NCI-H748 (cell line): Measurements from ENCODE around the gene ADAM33.

ENCODE experiments used
- DNase-seq: peaks from one replicate; lab custom pipeline; 2025; ENCODE audit not compliant: unreplicated experiment; lab: John Stamatoyannopoulos, UW

The ADAM33 gene

GRCh38 chr20:3687655-3688054, 5.8 kb upstream of the ADAM33 start:
- DNase-seq = no peak

- no peak for DNase-seq
Measured at GRCh38 chr20:3686867-3687321, 5.1 kb upstream of the ADAM33 start.

- no peak for DNase-seq
Measured at GRCh38 chr20:3686421-3686820, 4.6 kb upstream of the ADAM33 start.

GRCh38 chr20:3685341-3685740, 3.5 kb upstream of the ADAM33 start:
- DNase-seq = no peak

- DNase-seq = no peak
Measured at GRCh38 chr20:3681352-3681930, 369 bp downstream of the ADAM33 start.

GRCh38 chr20:3680701-3681351, 984 bp downstream of the ADAM33 start:
- DNase-seq = no peak

- no peak for DNase-seq
Measured at GRCh38 chr20:3679749-3680700, 1.8 kb downstream of the ADAM33 start.

- DNase-seq = no peak
Measured at GRCh38 chr20:3678856-3679720, 2.7 kb downstream of the ADAM33 start.

- no peak for DNase-seq
Measured at GRCh38 chr20:3678198-3678597, 3.6 kb downstream of the ADAM33 start.

GRCh38 chr20:3677733-3678132, 4.1 kb downstream of the ADAM33 start:
- DNase-seq = no peak

- DNase-seq = no peak
Measured at GRCh38 chr20:3674995-3675900, 6.6 kb downstream of the ADAM33 start.

GRCh38 chr20:3674447-3674846, 7.4 kb downstream of the ADAM33 start:
- DNase-seq = no peak

GRCh38 chr20:3673221-3674070, 8.4 kb downstream of the ADAM33 start:
- no peak for DNase-seq

GRCh38 chr20:3672547-3673171, 9.2 kb downstream of the ADAM33 start:
- DNase-seq = peak; percentile 52

GRCh38 chr20:3671986-3672546, 9.7 kb downstream of the ADAM33 start:
- DNase-seq = no peak

- no peak for DNase-seq
Measured at GRCh38 chr20:3670945-3671344, 10.9 kb downstream of the ADAM33 start.

- no peak for DNase-seq
Measured at GRCh38 chr20:3670511-3670910, 11.3 kb downstream of the ADAM33 start.

- DNase-seq = no peak
Measured at GRCh38 chr20:3669710-3670367, 12.0 kb downstream of the ADAM33 start.
